HG03558 (cell line): Measurements from ENCODE around the gene EIF3L.
A peak's percentile ranks its signal among the peaks of the same experiment; 100 is the strongest.

Experiments used
- ATAC-seq: cut with Tn5 transposase; IDR thresholded peaks from one replicate; pipeline ENCODE4 v1.9.1; 2021; ENCODE audit warnings: moderate number of reproducible peaks; ENCODE audit not compliant: unreplicated experiment; ENCODE audit errors: extremely low read depth

Gene EIF3L

GRCh38 chr22:37816543-37817180 is 32.6 kb upstream of the EIF3L start:
- no peak for ATAC-seq

- no peak for ATAC-seq
Measured at GRCh38 chr22:37817705-37818408, 31.4 kb upstream of the EIF3L start.

- no peak for ATAC-seq
Measured at GRCh38 chr22:37818409-37819104, 30.7 kb upstream of the EIF3L start.

GRCh38 chr22:37819105-37819433 is 30.1 kb upstream of the EIF3L start:
- no peak for ATAC-seq

- no peak for ATAC-seq
Measured at GRCh38 chr22:37820350-37820749, 28.9 kb upstream of the EIF3L start.

GRCh38 chr22:37822079-37822833 is 27.0 kb upstream of the EIF3L start:
- ATAC-seq: no peak

GRCh38 chr22:37823134-37823985 is 25.9 kb upstream of the EIF3L start, which contains the start of gene GALR3:
Gene GALR3, plus strand, starts transcription at chr22:37823382. Its CDS starts 25 bp downstream, at chr22:37823407.
- ATAC-seq: no peak

- ATAC-seq: no peak
Measured at GRCh38 chr22:37824674-37825641, 24.3 kb upstream of the EIF3L start.

GRCh38 chr22:37827056-37827455 is 22.2 kb upstream of the EIF3L start:
- ATAC-seq: no peak

GRCh38 chr22:37830093-37830842 is 19.0 kb upstream of the EIF3L start:
- ATAC-seq: no peak

- ATAC-seq: no peak
Measured at GRCh38 chr22:37831472-37831871, 17.7 kb upstream of the EIF3L start.

GRCh38 chr22:37832022-37832857 is 17.0 kb upstream of the EIF3L start:
- no peak for ATAC-seq

- ATAC-seq: no peak
Measured at GRCh38 chr22:37842015-37842793, 7.0 kb upstream of the EIF3L start.

- peak; percentile 16 for ATAC-seq
Measured at GRCh38 chr22:37843741-37844089, 5.5 kb upstream of the EIF3L start.

- no peak for ATAC-seq
Measured at GRCh38 chr22:37844904-37845329, 4.3 kb upstream of the EIF3L start.

- ATAC-seq: no peak
Measured at GRCh38 chr22:37846433-37846832, 2.8 kb upstream of the EIF3L start.
